Stimulated activated naive CD4-positive, alpha-beta T cell (primary cell): ENCODE results near the gene LRP1-AS.

ENCODE experiments used
- DNase-seq, 6 experiments: peaks; one replicate each; lab custom pipeline; 2025; lab: John Stamatoyannopoulos, UW

LRP1-AS gene

DNA sequence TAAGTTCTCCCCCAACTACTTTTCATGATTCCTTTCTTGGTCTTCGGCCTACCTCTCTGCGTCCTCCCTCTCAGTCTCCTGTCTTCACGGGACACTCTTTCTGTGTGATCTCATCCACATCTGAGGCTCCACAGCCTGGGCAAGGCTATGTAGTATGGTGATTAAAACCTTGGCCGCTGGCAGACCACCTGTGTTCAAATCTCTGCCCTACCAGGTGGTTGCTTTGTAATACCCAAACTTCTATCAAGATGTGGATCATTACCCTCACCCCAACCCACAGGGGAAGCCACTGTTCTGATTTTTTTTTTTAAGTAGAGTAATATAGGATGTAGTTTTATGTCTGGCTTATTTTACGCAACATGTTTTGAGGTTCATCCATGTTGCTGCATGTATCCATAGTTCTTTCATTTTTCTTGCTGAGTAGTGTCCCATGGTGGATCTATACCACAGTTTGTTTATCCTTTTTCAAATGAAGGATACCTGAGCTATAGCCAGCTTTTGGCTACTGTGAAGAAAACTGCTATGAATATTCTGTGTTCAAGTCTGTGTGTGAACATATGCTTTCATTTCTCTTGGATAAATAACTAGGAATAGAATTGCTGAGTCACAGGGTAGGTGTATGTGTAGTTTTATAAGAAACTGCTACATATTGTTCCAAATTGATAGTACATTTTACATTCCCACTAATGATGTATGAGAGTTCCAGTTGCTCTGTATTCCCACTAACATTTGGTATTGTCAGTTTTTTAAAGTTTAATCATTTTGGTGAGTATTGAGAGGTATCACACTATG lies 27.9 kb downstream of the LRP1-AS start:
- DNase-seq: no peak

DNA sequence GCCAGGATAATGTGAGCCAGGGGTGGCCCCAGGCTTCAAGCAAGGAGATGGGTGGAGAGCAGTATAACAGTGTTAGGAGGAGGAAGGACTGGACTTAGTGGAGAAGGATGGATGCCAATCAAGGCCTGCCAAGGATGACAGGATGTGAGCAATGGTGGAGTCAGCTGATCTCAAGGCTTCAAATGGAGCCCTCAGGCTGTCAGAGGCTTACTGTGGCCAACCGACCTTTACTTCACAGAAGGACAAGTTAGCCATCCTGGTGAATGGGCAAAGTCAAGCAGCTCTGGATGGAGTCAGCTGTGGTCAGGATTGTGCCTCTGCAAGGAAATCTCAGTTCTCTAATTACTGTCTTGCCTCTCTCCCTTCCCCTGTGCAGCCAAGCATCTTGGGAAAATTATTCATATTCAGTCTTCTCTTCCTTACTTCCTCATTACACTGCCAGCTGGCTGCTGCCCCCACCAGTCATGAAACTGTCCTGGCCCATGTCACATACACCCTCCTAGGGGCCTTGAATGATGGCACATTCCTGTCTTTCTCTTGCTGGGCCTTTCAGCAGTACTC lies 28.6 kb downstream of the LRP1-AS start:
- DNase-seq: no peak

DNA sequence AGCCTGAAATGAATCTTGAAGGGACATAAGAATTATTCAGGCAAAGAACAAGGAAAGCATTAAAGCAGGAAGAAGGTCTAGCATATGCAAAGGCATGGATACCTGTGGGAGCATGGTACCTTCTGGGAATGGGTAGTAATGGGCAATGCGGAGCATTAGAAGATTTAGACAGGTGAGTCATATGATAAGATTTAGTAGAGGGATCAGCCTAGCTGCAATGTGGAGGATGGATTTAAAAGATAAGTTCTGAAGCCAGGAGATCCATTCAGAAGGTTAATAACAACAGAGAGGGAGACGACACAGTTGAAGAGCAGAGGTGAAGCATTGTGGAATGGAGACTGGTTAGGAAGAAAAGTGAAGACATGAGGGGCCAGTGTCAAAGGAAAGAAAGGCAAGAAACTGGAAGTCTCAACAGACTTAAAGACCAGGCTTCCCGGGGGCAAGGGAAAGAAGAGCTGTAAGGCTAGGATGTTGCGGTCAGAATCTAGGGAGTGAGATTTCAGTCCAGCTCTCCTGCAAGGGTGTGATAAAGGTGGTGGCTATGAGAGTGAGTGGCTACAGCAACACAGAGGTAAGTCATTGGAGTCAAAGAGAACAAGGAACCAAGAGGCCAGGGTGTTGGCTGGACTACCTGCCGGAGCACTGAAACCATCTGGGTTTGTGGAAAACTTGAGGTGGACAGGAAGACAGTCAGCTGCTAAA lies 30.7 kb downstream of the LRP1-AS start:
- DNase-seq: no peak

DNA sequence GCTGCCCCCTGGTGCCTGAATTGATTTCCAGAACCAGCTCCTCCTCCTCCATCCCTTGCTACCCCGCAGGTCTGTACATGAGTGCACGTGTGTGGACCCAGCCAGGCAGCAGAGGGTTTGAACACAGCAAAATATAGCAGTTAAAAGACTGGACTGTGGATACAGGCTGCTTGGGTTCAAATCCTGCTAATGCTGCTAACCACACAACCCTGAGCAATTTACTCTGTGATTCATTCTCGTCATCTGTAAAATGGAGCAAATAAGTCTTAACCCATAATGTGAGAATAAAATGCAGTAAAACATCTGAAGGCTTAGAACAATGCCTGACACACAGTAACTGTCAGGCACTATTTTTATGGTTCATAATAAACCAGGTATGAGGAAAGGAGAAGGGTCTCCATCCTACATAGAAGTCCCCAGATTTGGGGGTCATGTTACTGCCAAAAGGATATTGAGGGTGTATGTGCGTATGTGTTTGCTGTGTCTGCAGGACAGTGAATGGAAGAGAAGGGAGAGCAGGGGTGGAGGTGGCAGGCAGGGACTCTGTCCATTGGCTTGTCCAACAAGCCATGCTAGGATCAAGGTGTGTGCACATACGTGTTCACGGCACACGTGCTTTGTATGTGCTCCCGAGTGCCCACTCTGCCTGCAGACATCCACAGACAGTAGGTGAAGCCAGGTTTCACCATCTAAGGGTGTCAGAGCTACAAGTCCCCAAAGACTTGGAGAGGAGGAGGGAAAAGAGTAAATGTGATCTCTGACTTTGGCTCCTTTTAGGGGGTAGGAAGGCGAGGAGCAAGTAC lies 34.7 kb downstream of the LRP1-AS start:
- no peak for DNase-seq

DNA sequence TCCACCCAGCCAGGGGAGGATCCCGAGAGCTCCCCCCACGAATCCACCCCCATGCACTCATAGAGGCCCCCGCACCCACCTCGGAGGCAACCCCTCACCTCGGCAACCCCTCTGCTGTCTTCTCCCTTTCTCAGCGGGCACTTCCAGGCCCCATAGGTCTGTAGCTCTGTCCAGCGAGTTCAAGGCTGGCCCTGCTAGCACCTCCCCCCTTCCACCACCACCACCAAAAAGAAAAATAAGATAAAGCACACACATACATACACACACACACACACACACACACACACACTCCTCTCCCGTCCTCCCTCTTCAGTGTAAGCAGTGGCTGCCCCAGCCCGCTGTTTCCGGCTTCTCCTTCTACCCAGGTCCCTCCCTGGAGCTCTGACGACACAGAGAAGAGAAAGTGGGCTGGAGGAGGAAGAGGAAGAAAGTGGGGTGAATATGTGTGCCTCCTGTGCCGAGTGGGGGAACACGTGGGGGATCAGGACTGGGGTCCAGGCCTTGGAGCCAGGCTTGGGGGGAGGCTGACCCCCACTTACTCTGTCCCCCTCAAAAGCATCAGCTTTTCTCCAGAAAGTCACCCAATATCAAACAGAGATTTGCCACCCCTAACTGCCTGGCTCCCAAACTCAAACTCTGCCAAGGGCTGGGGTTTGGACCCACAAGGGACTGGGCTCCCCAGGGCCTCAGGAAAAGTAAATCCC lies 36.2 kb downstream of the LRP1-AS start, which contains the start of gene STAT6:
Gene STAT6 (minus strand): TSS at position 332 of the 704 bp plus-strand sequence. CDS start 3,084 bp downstream, outside the sequence.
- DNase-seq: peak; percentile 67 to 88 (median 82)

DNA sequence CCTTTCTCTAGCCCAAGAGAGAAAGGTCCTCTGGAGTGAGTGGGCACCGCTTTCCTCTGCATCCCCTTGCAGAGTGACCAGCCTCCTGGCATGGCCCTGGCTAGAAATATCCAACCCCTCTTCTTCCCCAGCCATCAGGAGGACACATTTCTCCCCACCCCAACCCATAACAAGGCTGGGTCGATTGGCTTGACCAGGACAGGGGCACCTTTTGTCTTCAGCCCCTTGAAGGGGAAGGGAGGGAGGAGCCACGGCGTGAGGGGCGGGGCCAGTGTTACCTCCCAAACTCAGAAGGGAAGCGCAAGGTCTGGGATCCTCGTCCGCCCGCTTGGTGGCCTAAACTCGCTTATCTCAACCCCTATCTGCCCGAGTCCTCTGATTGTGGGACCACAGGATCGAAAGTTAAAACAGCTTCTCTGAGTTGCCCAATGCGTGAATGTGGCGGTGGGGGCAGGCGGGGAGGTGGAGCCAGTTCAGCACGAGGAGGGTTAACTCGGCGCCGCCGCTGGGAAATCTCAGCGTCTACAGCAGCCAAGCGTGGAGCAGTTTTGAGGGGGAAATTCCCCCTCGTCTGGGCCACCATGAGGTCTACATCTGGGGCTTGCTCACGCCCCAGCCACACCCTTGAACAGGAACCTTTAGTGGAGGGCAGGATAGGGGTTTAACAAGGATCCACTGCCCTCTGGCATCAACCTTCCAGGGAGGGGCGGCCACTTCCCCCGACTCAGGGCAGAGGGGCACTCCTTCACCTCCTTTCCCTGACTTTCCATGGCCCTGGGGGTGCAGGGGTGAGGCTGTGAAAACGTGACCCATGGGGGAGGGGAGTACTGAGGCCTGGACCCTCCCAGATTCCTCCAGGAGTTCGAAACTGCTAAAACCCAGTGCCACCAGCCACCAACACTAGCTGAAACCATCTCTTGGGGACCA lies 37.1 kb downstream of the LRP1-AS start:
- peak; percentile 46 to 76 (median 61) for DNase-seq

DNA sequence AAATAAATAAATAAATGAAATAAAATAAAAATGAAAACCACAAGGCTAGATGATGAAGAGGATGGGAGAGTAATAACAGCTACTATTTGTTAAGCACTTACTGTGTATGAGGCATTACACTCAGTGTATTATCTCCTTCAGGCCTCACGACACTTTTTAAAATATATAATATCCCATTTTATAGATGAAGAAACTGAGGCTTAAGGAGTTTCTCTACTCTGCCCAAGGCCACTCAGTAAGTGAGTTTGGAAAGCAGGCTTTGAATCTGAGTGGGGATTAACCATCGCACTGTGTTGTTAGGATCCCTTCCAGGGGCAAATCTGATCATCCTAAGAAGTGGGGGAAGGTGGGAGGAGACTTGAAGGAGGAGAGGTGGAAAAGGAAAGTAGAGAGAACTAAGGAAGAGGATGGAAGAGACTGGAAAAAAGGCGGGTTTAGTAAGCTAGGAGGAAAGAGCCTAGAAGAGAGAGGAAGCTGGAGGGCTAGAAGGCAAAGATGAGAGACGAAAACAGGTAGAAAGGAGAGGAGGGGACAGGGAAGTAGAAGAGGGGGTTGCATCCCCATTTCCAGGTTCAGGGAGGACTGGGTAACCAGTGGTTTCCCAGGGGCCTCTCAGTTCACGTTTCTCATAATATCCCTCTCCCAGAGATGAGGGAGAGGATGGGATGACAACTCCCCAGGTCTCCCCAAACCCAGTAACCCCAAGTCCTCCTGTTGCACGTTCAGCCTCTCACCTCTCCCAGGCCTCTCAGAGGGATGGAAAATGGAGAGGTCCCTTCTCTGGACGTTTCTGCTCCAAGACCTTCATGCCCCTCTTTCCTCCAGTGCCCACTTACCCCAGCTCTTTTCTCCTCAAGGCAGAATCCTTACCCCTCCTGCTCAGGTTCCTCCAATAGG lies 38.0 kb downstream of the LRP1-AS start:
- DNase-seq: no peak

DNA sequence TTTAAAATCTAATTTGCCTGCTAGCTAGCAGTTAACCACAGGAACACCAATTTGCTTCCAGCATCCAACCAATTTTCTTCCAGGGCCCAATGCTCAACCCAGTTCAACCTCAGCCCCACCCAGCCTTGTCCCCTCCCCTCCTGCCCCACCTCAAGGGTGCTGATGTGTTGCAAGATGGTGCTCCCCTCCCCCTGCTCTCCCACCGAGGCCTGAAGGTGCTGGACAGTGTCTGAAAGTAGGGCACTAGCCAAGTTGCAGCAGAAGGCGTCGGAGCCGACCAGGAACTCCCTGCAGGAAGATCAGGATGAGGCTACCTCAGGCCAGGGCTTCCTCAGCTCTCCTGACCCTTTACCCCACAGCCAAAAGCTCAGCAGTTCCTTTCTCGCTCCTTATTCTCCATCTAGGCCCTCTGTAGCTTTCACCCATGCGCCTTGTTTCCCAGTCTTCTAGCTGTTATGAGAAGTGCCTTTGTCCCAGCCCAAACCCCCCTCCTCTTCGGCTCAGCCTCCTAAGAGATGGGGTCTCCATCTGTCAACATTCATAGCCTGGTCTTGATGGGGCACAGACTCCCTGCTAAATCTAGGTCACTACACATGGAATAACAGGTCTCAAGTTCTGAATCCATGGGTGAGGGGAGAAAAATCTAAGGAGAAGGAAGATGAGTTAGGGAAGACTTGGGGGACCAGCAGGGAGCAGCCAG lies 39.8 kb downstream of the LRP1-AS start:
- no peak for DNase-seq

DNA sequence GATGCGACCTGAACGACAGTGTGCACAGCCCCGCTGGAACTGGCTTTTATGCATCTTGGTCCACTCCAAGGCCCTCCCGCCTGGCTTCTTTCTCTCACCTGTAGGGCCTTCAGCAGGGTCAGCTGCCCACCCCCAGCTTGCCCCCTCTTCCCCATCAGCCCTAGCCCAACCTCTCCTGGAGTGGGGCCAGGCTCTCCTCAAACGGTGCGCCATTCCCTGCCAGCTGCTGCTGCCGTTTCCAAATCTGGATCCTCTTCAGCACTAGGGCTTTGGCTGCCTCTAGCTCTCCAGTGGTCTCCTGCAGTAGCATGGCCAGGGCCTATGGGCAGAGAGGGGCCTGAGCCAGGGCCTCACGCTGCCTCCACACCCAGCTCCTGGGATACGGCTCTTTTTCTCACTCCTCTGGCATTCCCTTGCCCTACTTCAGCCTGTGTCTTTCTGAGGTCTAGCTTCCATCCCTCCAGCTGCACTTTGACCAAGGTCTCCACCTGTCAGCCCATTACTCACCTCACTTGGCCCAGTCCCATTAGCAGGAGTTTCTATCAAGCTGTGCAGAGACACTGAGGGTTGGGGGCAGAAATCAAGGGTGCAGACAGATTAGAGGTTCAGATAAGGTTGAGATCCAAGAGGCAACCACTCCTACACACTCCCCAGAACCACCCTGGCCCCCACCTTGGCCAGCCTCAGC lies 41.3 kb downstream of the LRP1-AS start:
- no peak for DNase-seq

DNA sequence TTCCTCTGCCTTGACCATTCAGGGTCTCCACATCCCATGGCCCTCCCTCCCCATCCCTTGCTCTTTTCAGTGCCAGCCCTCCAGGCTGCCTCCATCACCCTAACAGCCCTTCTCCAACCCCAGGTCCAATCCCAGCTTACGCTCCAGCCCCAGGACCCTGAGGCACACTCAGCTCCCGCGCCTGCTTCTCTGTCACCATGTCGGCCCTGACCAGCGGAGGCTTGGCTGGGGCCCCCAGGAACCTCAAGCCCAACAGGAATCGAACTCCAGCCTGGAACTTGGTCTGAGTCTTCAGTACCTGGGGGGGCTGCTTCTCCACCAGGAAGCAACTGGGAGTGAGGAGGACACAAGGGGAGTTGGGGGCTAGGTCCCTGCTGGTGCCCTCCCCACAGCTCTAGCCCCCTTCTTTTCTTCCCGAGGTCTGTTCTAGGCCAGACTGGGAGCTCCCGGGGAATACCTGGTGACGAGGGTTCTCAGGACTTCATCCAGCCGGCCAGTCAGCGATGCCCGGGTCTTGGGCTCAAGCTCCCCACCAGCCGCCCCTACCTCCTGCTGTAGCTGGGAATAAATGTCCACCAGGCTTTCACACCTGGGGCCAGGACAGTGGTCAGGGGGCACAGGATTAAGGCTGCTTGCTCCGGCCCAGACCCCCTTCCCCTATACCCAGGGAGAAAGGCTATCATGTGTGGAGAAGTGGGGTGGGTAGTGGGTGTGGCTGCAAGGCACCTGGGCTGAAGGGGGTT lies 42.2 kb downstream of the LRP1-AS start:
- no peak for DNase-seq

DNA sequence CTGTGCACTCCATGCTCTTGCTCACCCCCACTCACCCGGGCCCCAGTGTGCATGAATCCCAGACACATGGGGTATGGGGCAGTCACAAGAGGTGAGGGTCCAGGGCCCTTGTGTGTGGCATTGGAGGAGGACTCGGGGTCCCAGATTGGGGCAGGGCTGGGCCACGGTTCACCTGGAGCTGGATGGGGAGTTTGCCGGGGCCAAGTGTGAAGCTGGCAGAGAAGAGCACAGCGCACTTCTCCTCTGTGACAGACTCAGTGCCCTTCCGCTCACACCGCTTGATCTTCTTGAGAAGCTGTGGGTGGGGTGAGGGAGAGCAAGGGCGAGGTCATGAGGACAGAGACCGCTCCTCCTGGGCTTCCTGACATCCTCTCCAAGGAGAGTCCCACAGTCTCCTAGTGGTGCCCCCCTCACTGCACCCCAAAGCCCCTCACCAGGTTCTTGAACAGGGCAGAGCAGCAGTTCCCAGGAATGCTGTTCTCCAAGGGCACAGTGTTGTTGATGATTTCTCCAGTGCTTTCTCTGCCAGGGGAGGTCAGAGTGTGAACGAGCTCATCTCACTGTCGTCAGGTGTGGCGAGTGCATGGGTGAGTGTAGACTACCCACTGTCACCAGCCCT lies 43.0 kb downstream of the LRP1-AS start:
- DNase-seq: no peak

DNA sequence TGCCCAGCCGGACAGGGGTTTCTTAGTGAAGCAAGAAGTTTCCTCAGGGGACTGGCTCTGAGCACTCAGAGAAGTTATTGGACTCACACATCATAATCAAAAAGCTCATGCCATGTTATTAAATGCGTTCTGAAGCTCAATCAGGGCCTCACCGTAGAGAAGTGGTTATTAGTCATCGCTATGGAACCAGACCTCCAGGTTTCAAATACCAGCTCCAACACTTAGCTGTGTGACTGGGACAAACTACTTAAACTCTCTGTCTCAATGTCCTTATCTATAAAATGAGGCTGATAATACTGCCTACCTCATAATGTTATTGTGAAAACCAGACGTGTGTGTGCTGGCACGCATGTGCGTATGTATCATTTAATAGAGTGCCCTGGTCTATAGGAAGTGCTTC lies 43.6 kb downstream of the LRP1-AS start:
- no peak for DNase-seq

DNA sequence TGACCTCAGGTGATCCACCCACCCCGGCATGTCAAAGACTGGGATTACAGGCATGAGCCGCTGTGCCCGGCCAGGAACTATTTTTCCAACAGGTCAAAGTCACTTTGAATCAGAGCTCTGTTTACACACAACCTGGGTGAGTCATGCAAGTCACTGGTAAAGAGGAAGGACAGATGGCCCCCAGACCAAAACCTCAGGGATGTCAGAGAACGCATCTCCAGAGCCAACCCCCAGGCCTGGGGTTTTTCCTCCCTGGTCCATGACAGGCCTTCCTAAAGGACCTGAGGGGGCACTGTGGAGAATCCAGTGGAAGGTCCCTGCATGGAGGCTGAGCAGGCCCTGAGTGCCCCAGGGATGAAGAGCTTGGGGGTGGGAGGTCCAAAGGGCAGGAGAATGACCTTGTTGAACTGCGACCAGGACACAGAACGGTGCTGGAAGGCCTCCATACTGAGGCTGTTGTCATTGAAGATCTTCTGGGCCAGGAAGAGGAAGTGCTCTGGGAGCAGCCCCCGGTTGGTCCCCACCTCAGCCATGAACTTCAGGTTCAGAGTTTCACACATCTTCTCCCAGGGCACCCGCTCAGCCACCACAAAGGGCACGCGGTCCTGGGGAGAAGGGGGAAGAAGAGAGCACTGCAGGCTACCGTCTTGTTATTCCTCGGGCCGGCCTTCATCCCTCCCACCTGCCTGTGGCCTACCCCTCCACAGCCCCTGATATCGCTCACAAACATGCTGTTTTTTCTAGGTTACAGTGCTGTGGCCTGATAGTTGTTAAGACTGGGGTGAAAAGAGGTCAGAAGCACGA lies 45.3 kb downstream of the LRP1-AS start:
- no peak for DNase-seq

DNA sequence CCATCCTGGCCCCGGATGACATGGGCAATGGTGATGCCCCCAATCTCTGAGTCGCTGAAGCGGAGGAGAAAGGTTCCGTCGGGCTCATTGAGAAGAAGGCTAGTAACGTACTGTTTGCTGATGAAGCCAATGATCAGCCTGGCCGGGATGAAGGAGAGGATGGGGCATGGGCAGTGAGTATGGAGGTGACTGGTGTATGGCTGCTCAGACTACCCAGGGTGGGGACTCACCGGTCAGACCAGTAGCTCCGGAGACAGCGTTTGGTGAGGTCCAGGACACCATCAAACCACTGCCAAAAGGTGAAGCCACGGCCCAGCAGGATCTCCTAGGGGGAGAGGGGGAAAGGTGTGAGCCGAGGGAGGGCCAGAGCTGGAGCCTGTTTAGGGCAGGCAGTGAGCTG lies 47.7 kb downstream of the LRP1-AS start:
- DNase-seq: no peak

DNA sequence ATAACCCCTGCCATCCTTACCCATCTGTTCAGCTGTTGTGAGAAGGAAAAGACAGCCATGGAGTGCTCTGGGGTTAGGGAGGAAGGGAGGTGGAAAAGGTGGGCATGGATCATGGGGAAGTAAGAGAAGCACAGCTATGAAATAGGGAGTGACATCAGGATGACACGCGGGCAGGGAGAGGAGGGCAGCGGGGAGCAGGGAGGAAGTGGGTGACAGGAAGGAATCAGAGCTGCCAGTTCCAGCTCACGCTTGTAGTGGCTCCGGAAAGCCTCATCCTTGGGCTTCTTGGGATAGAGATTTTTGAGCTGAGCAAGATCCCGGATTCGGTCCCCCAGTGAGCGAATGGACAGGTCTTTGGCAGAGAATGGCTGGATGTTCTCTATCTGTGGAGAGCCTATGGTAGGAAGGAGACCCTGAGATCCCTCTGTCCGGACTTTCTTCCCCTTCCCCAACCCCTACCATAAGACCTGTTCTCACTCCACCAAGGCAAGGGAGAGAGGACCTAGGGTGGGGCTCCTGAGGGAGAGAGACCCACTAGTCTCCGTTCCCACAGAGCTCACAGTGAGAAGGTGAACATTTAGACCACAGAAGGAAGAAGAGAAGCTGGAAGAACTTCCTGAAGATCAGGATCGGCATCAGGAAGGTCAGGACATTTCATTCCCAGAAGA lies 48.2 kb downstream of the LRP1-AS start:
- DNase-seq: no peak

DNA sequence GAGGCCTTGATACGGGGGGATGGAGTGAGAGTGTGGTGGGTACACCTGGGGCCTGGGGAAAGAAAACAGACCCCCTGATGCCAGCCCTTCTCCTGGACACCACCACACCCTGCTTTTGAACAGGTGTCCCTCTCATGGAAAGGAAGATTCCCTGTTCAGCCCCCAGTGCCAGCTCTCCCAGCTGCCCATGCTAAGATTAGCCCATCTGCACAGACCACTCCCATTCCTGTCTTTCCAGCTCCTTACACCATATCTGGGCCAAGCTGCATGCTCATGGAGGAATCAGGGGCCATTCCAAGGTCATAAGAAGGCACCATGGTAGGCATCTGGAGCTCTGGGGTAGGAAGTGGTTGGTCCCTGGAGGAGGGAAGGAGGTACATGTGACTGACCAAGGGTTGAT lies 48.9 kb downstream of the LRP1-AS start:
- no peak for DNase-seq
